A549 treated with GW870086 at 1 μM for 4 hours (cell line): ENCODE results near the gene COL2A1. TPM values are rescaled to one million over a fixed set of nuclear protein-coding genes. Genes with fewer than 3 reads are reported as not detected.

ENCODE experiments used
- total RNA-seq: library from RNA; stranded (reverse); fragments of 200-300 nt; extraction: Qiagen RNA extraction; gene quantifications from 5 replicates; pipeline ENCODE4 v1.2.3, GENCODE V29; 2022; ENCODE audit warnings: low read depth

COL2A1 gene
- total RNA-seq, result 0.02 to 0.08 TPM (median 0.06 TPM) in 4 of 5 replicates, not detected in the other

GRCh38 chr12:48004053-48004941 lies at the start of gene COL2A1:
Gene COL2A1 (minus strand): TSS chr12:48004476. CDS start chr12:48004321, 155 bp downstream.

GRCh38 chr12:47963340-47964040 lies 40.8 kb downstream of the COL2A1 start, which contains the start of gene TMEM106C:
Gene TMEM106C (plus strand): TSS chr12:47963596. CDS start chr12:47964237, 641 bp downstream.

Other genes with a start within 250 kb of the COL2A1 start
- 0.51 to 1.0 TPM (median 0.81 TPM) in 5 replicates for gene RAPGEF3, start 245.6 kb downstream of the COL2A1 start, total RNA-seq
- 20.2 to 29.3 TPM (median 26.2 TPM) in 5 replicates for gene SLC48A1, start 231.2 kb downstream of the COL2A1 start, total RNA-seq
- 51.9 to 68.2 TPM (median 66.4 TPM) in 5 replicates for gene HDAC7, start 184.6 kb downstream of the COL2A1 start, total RNA-seq
- gene VDR, start 99.5 kb downstream of the COL2A1 start, total RNA-seq, result 2.8 to 3.8 TPM (median 3.0 TPM) in 5 replicates
- 119 to 142 TPM (median 124 TPM) in 5 replicates for gene TMEM106C, start 40.9 kb downstream of the COL2A1 start, total RNA-seq
- gene SENP1, start 101.6 kb upstream of the COL2A1 start, total RNA-seq, result 9.6 to 13.3 TPM (median 12.3 TPM) in 5 replicates
- gene PFKM, start 114.9 kb upstream of the COL2A1 start, total RNA-seq, result 23.7 to 27.3 TPM (median 26.5 TPM) in 5 replicates
- gene ASB8, start 153.0 kb upstream of the COL2A1 start, total RNA-seq, result 12.4 to 17.2 TPM (median 14.4 TPM) in 5 replicates
- gene CCDC184, start 179.2 kb upstream of the COL2A1 start, total RNA-seq, result 2.2 to 3.3 TPM (median 3.3 TPM) in 5 replicates
- not detected in 5 replicates for gene OR10AD1, start 198.8 kb upstream of the COL2A1 start, total RNA-seq